ENCODE results near the gene RAB21.

Gene RAB21, protein sequence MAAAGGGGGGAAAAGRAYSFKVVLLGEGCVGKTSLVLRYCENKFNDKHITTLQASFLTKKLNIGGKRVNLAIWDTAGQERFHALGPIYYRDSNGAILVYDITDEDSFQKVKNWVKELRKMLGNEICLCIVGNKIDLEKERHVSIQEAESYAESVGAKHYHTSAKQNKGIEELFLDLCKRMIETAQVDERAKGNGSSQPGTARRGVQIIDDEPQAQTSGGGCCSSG

DNA sequence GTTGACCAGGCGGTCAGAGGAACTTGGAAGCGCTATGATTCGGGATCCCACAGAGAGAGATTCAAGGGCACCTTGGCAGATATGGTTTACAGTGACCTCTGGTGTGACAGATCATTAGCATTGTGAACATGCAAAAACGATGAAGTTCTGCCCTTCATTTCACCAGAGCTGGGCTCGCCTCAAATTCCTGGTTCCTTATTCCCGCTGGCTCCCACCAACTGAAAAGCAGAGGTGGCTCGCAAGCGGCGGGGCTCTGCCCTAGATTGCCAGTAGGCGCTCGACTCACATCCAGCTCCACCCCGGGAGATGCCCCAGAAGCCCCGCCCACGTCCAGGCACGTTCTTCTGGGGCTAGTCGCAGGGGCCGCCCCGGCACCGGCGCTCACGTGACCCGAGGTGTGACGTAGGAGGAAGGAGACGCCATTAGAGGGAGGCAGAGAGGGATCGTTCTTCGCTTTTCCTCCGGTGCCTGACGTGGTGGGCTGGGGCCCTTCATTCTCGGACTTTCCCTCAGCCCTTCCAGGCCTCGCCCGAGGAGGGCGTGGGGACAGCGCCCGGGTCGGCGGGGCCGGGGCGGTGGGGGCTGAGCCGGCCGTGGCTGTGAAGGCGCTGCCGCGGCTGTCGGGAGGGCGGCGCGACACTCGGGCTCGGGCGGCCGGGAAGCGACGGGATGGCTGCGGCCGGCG lies at the start of gene RAB21:
TSS of gene RAB21 (plus strand) at position 403 of the 685 bp plus-strand sequence. CDS start at position 670, 267 bp downstream.
- peak; percentile 96 to 97 for DNase-seq (ENCODE audit: low read depth in 2 of 2, low spot score in 1 of 2)

GRCh38 chr12:71704920-71705319 lies 49.7 kb upstream of the RAB21 start:
- DNase-seq (ENCODE audit: low read depth in 2 of 2, low spot score in 1 of 2) = no peak

DNA sequence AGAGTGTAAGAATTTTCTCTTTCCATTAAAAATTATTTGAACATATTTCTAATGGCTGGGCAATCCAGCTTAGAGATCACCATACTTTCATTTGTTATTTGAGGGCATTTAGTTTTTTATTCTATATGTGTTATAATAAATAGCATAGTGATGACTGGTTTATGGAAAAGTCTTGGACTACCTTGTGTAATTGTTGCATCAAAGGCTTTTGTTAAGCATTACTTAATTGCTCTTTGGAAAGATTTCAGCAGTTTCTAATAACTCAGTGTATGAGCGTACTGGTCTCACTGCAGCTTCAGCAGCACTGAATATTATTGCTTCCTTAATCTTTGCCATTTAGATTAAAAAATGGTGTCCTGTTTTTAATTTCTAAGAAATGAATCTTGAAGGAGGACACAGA lies 46.0 kb upstream of the RAB21 start:
- DNase-seq (ENCODE audit: low read depth in 2 of 2, low spot score in 1 of 2) = no peak

- no peak for DNase-seq (ENCODE audit: low read depth in 2 of 2, low spot score in 1 of 2)
These were observed 44.2 kb upstream of the RAB21 start for GRCh38 chr12:71710276-71711125.

- DNase-seq (ENCODE audit: low read depth in 2 of 2, low spot score in 1 of 2) = no peak
These were observed 36.1 kb upstream of the RAB21 start for GRCh38 chr12:71718611-71719010.

DNA sequence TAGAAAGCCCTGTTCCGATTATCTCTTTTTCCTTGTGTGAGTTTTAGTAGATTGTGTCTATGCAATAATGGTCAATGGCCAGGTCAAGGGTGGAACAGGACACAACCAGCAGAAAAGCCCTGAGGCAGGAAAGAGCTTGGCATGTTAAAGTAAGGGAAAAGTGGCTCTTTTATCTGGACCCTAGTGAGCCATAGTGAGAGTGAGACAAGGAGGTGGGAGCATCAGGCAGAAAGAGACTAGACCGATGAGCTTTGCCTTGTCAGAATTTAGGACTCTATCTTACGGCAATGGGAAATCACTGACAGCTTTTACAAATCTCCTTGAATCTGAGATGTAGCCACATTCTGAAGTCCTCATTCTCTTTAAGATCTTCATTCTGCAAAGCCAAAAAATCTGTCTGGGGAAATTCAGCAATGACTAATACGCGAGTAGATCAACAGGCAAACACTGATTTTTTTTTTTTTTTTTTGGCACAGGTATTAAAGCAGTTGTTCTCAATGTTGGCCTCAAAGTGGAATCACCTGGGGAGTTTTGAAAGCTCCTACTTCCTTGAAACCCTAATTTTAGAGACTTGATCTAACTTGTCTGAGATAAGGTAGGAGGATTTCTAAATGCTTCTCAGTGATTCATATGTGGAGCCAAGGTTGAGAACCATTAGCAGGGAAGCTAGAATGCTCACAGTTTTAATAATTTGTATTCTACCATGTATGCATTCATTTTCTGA lies 34.9 kb upstream of the RAB21 start:
- no peak for DNase-seq (ENCODE audit: low read depth in 2 of 2, low spot score in 1 of 2)

GRCh38 chr12:71721783-71722505 lies 32.7 kb upstream of the RAB21 start:
- no peak for DNase-seq (ENCODE audit: low read depth in 2 of 2, low spot score in 1 of 2)

- DNase-seq (ENCODE audit: low read depth in 2 of 2, low spot score in 1 of 2) = no peak
These were observed 29.7 kb upstream of the RAB21 start for GRCh38 chr12:71725011-71725410.

DNA sequence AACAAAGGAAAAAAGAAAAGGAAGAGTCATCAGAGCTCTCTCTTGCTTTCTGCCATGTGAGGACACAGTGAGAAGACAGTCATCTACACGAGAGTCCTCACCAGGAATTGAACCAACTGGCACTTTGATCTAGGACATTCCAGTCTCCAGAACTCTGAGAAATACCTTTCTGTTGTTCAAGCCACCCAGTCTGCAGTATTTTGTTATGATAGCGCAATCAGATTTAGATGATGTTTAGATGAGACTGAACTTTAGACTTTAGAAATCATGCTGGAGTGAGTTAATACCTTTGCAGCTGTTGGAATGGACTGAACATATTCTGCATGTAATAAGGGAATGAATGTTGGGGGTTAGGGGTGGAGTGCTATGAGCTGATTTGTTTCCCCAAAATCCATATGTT lies 28.1 kb upstream of the RAB21 start:
- no peak for DNase-seq (ENCODE audit: low read depth in 2 of 2, low spot score in 1 of 2)

DNA sequence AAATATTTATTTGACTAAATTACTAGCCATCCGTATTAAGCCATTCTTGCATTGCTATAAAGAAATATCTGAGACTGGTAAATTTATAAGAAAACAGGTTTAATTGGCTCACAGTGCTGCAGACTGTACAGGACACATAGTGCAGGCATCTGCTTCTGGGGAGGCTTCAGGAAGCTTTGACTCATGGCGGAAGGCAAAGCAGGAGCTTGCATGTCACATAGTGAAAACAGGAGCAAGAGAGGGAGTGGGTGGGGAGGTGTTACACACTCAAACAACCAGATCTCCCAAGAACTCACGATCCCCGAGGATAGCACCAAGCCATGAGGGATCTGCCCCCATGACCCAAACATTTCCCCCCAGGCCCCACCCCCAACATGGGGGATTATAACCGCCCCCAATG lies 26.7 kb upstream of the RAB21 start:
- DNase-seq (ENCODE audit: low read depth in 2 of 2, low spot score in 1 of 2) = no peak

DNA sequence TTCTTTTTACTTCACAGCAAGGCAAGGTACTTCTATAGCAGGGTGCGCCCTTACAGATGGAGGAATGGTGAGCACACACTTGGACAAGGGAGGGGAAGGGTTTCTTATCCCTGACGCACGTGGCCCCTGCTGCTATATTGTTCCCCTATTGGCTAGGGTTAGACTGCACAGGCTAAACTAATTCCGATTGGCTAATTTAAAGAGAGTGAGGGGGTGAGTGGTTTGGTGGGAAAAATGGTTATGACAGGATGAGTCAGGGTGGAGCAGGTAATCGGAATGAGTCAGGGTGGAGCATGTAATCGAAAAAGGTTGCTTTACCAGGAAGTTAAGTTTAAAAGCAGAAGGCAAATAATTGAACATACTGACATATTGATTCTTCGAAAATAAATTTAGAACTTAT lies 23.7 kb upstream of the RAB21 start:
- no peak for DNase-seq (ENCODE audit: low read depth in 2 of 2, low spot score in 1 of 2)

DNA sequence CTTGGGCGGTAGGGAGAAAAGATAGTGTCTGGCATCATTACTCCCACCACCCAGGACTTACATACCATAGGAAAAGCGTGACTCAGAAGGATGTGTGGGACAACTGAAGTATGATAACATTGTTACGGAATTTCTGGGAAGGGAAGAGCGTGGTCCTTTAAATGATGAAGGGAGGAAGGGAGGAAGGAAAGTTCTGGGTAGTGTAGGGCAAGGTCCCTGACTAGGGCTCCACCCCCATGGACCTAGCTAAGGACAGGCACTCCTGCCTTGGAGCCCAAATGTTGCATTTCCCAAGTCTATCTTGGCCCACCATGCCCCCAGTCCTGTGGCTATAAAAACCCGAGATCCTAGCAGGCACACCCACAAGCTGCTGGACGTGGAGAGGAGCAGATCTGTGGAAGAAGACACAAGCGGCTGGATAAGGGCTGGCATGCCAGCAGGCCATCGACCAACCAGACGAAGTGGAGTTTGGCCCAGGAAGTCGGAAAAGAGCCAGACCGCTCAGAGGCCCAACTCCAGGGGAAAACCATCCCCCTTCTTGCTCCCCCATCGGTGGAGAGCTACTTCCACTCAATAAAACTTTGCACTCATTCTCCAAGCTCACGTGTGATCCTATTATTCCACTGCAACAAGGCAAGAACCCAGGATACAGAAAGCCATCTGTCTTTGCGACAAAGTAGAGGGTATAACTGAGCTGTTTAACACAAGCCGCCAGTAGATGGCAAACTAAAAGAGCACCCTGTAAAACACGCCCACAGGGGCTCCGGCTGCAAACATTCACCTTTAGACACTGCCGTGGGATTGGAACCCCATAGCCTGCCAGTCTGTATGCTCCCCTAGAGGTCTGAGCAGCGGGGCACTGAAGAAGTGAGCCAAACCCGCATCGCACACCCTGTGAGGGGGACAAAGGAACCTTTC lies 23.0 kb upstream of the RAB21 start:
- no peak for DNase-seq (ENCODE audit: low read depth in 2 of 2, low spot score in 1 of 2)

DNA sequence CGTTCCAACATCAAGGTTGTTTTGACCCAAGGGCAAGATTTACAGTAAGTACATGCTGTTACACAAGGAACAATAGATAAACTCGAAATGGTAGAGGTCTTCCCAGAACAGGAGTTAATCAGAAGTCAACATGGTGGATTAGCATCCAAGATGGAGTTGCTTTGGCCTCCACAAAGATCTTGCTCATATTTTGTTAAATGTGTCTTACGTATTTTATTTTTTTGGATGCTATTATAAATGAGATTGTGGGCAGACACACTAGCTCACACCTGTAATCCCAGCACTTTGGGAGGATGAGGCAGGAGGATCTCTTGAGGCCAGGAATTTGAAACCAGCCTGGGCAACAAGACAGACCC lies 22.3 kb upstream of the RAB21 start:
- DNase-seq (ENCODE audit: low read depth in 2 of 2, low spot score in 1 of 2) = no peak

- no peak for DNase-seq (ENCODE audit: low read depth in 2 of 2, low spot score in 1 of 2)
These were observed 17.5 kb upstream of the RAB21 start for GRCh38 chr12:71737197-71737596.

DNA sequence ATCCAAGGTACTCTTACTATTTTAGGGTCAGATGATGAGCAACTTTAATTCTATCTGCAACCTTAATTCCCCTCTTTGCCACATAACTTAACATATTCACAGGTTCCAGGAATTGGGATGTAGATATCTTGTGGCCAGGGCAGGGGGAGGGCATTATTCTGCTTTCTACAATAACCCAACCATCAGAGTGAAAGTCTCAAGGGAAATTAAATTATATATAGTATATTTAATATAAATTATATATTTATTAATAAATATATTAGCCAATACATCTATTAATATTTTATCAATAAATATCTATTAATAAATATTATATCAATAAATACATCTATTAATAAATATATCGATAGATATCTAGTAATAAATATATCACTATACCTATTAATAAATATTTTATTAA lies 11.7 kb upstream of the RAB21 start:
- DNase-seq (ENCODE audit: low read depth in 2 of 2, low spot score in 1 of 2) = no peak

DNA sequence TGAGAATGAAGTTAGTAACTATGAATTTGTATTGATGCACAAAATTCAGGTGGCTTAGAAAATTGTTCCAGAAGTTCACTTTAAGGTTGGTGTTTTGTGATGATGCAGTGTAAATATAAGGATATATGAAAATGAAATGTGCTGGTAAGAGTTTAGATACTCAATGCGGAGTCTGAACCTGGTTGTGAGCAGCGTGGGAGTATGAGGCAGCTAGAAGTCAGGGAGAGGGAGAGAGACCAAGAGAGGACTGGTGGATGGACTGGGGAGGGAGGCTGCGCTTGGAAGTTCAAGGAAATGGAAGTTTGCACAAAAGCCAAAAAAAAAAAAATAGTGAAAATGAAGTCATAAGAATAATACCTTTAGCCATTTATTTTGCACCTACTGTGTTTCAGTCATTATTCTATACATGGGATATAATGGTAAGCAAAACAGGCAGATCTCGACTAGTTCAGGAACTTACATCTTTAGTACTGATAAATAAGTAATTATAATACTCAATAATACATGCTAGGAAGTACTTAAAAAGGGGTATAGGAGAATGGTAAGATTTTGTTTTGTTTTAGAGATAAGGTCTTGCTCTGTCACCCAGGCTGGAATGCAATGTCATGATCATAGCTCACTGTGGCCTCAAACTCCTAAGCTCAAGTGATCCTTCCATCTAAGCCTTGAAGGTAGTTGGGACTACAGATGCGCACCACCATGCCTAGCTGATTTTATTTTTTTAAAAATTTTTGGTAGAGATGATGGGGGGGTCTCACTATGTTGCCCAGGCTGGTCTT lies 10.0 kb upstream of the RAB21 start:
- DNase-seq (ENCODE audit: low read depth in 2 of 2, low spot score in 1 of 2) = no peak

DNA sequence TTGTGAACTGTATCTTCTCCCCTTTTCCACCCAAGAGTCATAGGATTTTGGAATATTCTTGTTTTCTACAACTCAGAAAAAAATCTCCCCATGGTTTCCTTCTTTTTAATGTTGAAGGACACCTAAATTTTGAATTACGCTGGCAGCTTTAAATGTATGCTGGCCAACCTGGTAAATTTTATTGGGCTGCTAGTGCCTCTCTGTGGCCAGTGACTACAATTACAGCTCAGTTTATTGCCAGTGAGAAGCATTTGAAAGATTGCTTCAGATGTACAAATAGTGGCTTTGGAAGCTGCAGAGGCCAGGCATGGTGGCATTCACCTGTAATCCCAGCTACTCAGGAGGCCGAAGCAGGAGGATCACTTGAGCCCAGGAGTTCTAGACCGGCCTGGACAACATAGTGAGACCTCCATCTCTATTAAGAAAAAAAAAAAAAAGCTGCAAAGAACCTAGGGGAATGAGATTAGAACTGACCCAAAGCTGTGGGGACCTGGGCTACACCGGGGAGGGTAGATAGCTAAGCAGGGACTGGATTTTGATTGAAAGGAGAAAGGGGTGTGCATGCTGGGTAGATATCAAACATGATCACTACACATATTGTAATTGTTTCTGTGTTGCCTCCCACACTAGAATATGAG lies 7.6 kb upstream of the RAB21 start:
- peak in 1 of 2 donors; percentile 19 for DNase-seq (ENCODE audit: low read depth in 2 of 2, low spot score in 1 of 2)

GRCh38 chr12:71748081-71748850 lies 6.4 kb upstream of the RAB21 start:
- DNase-seq (ENCODE audit: low read depth in 2 of 2, low spot score in 1 of 2) = no peak
